ENCODE data around the gene TBX10. TPM values are rescaled to one million over a fixed set of nuclear protein-coding genes. Genes with fewer than 3 reads are reported as not detected.
"Not testable (repeated sequence)": the region's sequence is repeated elsewhere in the genome, so short reads cannot be mapped to it uniquely, and the experiment has no call there.

The TBX10 gene
- total RNA-seq = not detected

DNA sequence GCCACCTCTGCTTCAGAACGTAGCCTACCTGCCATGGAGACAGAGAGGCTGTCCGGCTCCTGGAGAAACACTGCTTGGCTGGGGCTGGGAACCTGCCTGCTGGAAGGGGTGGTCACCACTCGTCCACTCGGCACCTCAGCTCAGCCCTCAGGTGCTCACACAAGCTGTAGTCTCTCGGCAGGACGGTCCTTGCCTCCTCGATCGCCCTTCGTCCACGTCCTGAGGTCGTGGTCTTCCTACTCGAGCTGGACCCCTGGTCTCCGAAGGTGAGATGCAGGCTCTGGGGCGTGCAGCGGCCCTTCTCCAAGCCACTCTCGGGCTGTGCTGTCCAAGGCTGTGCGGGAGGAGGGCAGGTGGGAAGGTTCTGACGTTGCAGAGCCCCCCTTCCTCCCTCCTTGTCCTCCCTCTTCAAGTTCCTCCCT lies at the start of gene TBX10:
TBX10 (minus strand) TSS at position 326 of the 422 bp plus-strand sequence; CDS start at position 35, 291 bp downstream.
- CTCF ChIA-PET = interaction anchor here (1.4 to 3.3 kb wide), 3 partner anchors 10 to 20 kb away, joined by 5 to 19 read pairs (median 6); partner anchors contain the start of genes ACY3 and NUDT8
- peaks cover 15% of the 10 kb centered on the region for H3K4me1 Mint-ChIP-seq (ENCODE audit: low read depth)
- no peak within 1 kb of the TSS for H3K4me3 Mint-ChIP-seq
- POLR2A ChIA-PET = no interaction called here
- no peak for DNase-seq
- H3K27ac Mint-ChIP-seq = no peak within 1 kb of the TSS
- no peaks in the 10 kb centered on the region for H3K36me3 Mint-ChIP-seq (ENCODE audit: low read depth)
- peaks cover 2% of the 10 kb centered on the region for H3K27me3 Mint-ChIP-seq (ENCODE audit: low read depth)
- ATAC-seq = no peak
- H3K9me3 Mint-ChIP-seq (ENCODE audit: insufficient read depth) = no peaks in the 10 kb centered on the region

DNA sequence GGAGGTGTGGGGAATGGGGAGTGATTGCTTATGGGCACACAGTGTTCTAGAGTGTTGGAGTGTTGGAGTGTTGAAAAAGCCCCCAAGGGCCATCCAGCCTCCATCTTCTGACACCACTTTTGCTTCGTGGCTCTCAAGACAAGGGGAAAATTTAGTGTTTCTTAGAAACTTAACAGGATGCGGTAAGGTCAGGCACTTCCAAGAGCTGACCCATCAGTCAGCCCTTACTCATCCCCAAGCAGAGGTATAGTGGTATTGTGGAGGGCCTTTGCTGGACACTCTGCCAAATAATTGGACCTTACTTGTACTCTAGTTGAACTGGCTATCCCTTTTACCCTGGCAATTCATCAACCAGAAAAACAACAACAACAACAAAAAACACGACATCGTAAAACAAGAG lies 49.6 kb upstream of the TBX10 start:
- no peak overlapping the region for H3K4me3 Mint-ChIP-seq
- POLR2A ChIA-PET = no interaction called here
- H3K4me1 Mint-ChIP-seq (ENCODE audit: low read depth) = peaks cover 11% of the 10 kb centered on the region
- no peaks in the 10 kb centered on the region for H3K36me3 Mint-ChIP-seq (ENCODE audit: low read depth)
- DNase-seq (no peak), ATAC-seq (no peak)
- H3K27ac Mint-ChIP-seq = no peak overlapping the region
- no peaks in the 10 kb centered on the region for H3K9me3 Mint-ChIP-seq (ENCODE audit: insufficient read depth)
- CTCF ChIA-PET = no interaction called here
- peaks cover 22% of the 10 kb centered on the region for H3K27me3 Mint-ChIP-seq (ENCODE audit: low read depth)

DNA sequence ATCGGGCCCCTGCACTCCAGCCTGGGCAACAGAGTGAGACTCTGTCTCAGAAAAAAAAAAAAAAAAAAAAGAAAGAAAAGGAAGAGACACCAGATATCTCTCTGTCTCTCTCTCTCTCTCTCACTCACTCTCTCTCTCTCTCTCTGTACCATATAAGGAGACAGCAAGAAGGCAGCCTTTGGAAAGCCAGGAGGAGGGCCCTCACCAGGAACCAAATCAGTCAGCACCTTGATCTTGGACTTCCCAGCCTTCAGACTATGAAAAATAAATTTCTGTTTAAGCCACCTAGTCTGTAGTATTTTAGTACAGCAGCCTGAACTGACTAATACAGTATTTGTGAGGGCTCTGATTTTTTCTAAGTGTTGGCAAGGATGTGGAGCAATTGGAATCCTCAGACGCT lies 48.4 kb upstream of the TBX10 start:
- Mint-ChIP-seq H3K9me3 (ENCODE audit: insufficient read depth) (no peaks in the 10 kb centered on the region), H3K4me3 (no peak overlapping the region), H3K36me3 (ENCODE audit: low read depth) (no peaks in the 10 kb centered on the region), H3K27ac (no peak overlapping the region), H3K4me1 (ENCODE audit: low read depth) (peaks cover 11% of the 10 kb centered on the region), H3K27me3 (ENCODE audit: low read depth) (peaks cover 26% of the 10 kb centered on the region)
- ChIA-PET CTCF (no interaction called here), POLR2A (interaction anchor here (0.6 kb wide), 1 partner anchor 58 kb away, joined by 3 read pairs; the partner anchor contains the start of gene NUDT8)
- no peak for DNase-seq
- ATAC-seq = no peak

DNA sequence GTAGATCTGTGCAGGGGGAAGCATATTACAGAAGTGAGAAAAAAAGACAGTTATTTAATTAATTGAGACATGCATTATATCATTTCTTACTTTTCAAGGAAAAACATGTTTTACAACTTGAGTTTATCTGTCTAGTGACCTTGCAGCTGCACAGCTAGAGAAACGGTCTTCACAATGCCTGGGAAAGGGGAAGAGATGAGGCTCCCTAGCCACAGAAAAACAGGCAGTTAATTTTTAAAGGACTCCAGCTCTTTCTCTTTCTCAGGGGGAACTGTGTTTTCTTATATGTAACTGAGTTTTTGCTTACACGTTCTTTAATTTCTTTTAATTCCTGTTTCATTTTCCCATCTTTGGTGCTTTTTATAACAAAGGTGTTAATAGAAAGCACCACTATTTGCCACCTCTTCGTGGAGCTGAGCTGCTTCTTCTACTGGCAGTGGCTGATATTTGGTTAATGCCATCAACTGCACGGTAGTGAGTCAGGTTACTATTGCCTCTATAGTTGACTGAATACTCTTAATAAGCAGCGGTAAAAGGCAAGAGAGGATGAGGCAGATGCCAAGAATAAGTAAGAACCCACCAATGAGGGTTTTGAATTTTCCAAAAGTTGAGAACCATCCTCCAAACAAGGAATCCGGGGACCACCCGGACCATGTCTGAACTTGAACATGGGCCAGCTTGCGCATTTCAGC lies 46.2 kb upstream of the TBX10 start:
- H3K9me3 Mint-ChIP-seq (ENCODE audit: insufficient read depth); POLR2A ChIA-PET; ATAC-seq; H3K4me3 Mint-ChIP-seq; H3K36me3 Mint-ChIP-seq (ENCODE audit: low read depth); DNase-seq; CTCF ChIA-PET; H3K27ac Mint-ChIP-seq: not testable (repeated sequence)
- H3K4me1 Mint-ChIP-seq (ENCODE audit: low read depth) = peaks cover 15% of the 10 kb centered on the region
- H3K27me3 Mint-ChIP-seq (ENCODE audit: low read depth) = peaks cover 19% of the 10 kb centered on the region

DNA sequence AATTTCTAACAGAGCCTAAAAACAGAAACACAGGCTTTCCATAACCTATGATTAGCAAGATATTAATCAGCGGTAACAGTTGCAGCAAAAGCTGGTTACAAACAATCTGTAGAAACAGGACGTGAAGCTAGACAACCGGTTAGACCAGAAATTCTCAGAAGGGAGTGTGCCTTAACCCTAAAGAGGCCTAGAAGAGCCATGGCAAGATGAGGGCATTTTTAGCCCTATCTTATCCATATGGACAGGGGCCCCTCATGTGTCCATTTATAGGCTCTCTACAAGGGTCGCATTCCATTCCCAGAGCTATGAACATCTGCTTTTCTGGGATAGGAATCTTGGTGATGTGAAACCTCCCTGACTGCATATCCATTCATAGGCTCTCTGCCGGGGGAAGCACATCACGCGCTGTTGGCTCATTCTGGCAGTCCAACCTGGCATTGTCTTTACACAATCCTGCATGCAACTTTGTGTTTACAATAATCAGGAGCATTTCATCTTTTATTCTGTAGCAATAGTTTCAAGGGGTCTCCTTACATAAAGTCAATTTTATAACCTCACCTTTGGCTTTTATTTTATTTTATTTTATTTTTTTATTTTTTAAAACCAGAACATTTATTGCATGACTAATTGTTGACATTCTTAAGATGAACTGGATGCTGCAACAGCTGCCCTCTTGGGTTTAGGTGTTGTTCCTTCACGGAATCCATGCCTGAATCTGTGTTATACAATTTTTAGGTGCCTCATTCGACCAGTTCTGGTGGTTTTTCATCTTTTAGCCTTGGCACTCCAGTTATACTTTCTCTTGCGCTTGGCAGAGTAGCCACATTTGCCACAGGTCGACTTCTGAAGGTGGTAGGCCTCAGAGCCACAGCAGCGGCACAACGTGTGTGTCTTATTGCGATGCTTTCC lies 42.8 kb upstream of the TBX10 start:
- peaks cover 14% of the 10 kb centered on the region for H3K27me3 Mint-ChIP-seq (ENCODE audit: low read depth)
- H3K36me3 Mint-ChIP-seq (ENCODE audit: low read depth); H3K4me3 Mint-ChIP-seq; ATAC-seq; DNase-seq; H3K9me3 Mint-ChIP-seq (ENCODE audit: insufficient read depth); H3K27ac Mint-ChIP-seq; H3K4me1 Mint-ChIP-seq (ENCODE audit: low read depth); POLR2A ChIA-PET: not testable (repeated sequence)
- CTCF ChIA-PET = interaction anchor here (1.8 kb wide), 1 partner anchor 34 kb away, joined by 5 read pairs; no protein-coding TSS in a partner anchor

DNA sequence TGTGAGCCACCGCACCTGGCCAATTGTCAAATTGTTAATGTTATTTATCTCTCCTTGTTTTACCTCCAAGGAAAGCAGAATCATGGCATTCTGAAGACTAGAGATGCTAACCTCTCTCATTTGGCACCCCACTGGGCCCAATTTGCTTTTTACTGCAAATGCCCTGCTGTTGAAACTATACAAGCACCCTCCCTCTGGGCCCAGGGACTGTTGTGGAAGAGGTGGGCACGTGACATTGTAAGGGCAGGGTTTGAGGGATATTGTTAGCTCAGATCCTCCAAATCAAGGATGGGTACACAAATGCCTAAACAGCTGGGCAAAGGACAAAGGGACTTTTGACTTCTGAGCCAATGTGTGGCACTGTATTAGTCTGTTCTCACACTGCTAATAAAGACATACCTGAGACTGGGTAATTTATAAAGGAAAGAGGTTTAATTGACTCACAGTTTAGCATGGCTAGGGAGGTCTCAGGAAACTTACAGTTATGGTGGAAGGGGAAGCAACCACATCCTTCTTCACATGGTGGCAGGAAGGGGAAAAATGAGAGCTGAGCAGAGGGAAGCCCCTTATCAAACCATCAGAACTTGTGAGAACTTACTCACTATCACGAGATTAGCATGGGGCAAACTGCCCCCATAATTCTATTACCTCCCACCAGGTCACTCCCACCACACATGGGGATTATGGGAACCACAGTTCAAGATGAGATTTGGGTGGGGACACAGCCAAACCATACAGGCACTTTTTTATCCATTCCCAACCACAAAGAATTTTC lies 41.3 kb upstream of the TBX10 start:
- DNase-seq = no peak
- H3K27me3 Mint-ChIP-seq (ENCODE audit: low read depth) = peaks cover 15% of the 10 kb centered on the region
- ATAC-seq = no peak
- H3K9me3 Mint-ChIP-seq (ENCODE audit: insufficient read depth) = no peaks in the 10 kb centered on the region
- no peak overlapping the region for H3K4me3 Mint-ChIP-seq
- H3K36me3 Mint-ChIP-seq (ENCODE audit: low read depth) = no peaks in the 10 kb centered on the region
- peaks cover 5% of the 10 kb centered on the region for H3K4me1 Mint-ChIP-seq (ENCODE audit: low read depth)
- no peak overlapping the region for H3K27ac Mint-ChIP-seq
- ChIA-PET POLR2A (interaction anchor here (0.6 kb wide), 1 partner anchor 319 kb away, joined by 3 read pairs; no protein-coding TSS in a partner anchor), CTCF (interaction anchor here (1.8 kb wide), 1 partner anchor 32 kb away, joined by 5 read pairs; no protein-coding TSS in a partner anchor)

DNA sequence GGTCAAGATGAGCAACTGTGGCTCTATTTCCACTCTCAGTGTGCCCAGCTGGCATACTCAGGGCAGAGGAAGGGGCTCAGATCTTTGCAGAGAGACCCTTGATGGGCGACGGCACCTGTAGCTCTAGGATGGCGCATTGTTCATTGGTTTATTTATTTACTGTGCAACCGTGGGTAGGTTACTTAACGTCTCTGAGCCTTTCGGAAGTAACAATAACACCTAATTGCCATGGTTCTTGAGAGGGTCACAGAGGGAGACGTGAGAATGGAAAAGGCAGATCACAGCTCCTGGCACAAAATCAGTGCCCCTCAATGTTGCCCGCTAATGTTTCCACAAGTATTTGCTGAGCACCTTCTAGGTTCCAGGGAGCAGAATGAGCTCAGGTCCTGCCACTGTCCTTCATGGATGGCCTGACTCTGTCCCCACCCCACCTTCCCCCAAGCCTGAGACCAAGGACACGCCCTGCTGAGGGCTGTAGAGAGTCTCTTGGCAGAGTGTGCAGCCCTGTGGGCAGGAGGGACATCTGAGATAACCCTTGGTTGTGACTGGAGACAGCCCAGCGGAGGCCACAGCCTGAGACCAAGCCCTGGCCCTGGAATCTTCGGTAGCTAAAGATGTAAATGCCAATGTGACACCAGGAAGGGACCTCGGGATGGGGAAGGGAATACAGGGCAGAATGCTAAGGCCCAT lies 35.6 kb upstream of the TBX10 start:
- no peak overlapping the region for H3K4me3 Mint-ChIP-seq
- POLR2A ChIA-PET = no interaction called here
- DNase-seq = no peak
- H3K4me1 Mint-ChIP-seq (ENCODE audit: low read depth) = no peaks in the 10 kb centered on the region
- H3K27ac Mint-ChIP-seq = no peak overlapping the region
- ATAC-seq = no peak
- no peaks in the 10 kb centered on the region for H3K9me3 Mint-ChIP-seq (ENCODE audit: insufficient read depth)
- CTCF ChIA-PET = no interaction called here
- peaks cover 11% of the 10 kb centered on the region for H3K27me3 Mint-ChIP-seq (ENCODE audit: low read depth)
- peaks cover 2% of the 10 kb centered on the region for H3K36me3 Mint-ChIP-seq (ENCODE audit: low read depth)

DNA sequence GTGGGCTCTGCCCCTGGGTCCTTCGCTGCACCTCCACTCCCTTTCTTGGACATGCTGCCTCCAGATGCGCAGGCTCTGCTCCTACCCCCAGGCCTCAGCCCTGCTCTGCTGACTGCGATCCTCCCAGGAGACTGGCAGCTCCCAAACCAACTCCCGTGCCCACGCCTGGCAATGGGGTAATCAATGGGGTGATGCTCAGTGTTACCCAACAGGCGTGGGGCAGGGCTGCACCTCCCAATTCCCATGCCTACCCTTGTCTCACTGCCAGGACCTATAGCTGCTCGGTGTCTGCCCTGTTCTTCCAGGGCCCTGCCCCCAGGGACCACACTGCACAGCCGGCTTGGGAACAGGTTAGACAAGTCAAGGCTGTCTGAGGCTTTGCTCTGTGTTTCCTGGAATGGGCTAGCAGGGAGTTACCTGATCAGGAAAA lies 34.9 kb upstream of the TBX10 start, which contains the start of gene ALDH3B2:
ALDH3B2 (minus strand) TSS at position 182 of the 430 bp plus-strand sequence. CDS start 7,688 bp downstream, outside the sequence.
- ChIA-PET POLR2A (no interaction called here), CTCF (no interaction called here)

DNA sequence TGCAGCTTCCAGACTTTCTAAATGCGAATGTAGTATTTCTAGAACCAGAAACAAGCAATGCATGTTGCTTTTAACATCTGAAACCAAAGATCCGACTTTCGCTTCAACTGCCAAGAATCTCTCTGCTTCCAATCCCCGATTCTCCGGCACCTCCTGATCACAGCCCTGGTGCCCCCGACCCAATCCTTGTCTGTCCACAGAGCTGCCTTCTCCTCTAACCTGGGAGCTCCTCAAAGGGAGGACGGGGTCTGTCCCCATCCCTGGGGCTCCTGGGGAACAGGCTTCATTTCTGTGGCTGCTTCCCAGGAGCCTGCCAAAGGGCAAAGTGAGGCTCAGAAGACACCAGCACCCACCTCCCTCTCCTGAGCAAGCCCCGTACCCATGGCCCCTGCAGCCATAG lies 34.3 kb upstream of the TBX10 start:
- H3K4me1 Mint-ChIP-seq (ENCODE audit: low read depth) = no peaks in the 10 kb centered on the region
- DNase-seq (no peak), ATAC-seq (no peak)
- H3K9me3 Mint-ChIP-seq (ENCODE audit: insufficient read depth) = no peaks in the 10 kb centered on the region
- peaks cover 11% of the 10 kb centered on the region for H3K27me3 Mint-ChIP-seq (ENCODE audit: low read depth)
- H3K4me3 Mint-ChIP-seq = no peak overlapping the region
- ChIA-PET POLR2A (no interaction called here), CTCF (no interaction called here)
- peaks cover 2% of the 10 kb centered on the region for H3K36me3 Mint-ChIP-seq (ENCODE audit: low read depth)
- H3K27ac Mint-ChIP-seq = no peak overlapping the region

More for the DNA sequence above, 34.9 kb upstream of the TBX10 start, which contains the start of gene ALDH3B2:
- ATAC-seq (no peak), DNase-seq (no peak)
- peaks cover 11% of the 10 kb centered on the region for H3K27me3 Mint-ChIP-seq (ENCODE audit: low read depth)
- no peak within 1 kb of the TSS for H3K27ac Mint-ChIP-seq
- no peaks in the 10 kb centered on the region for H3K9me3 Mint-ChIP-seq (ENCODE audit: insufficient read depth)
- no peak within 1 kb of the TSS for H3K4me3 Mint-ChIP-seq
- H3K36me3 Mint-ChIP-seq (ENCODE audit: low read depth) = peaks cover 2% of the 10 kb centered on the region
- H3K4me1 Mint-ChIP-seq (ENCODE audit: low read depth) = no peaks in the 10 kb centered on the region

DNA sequence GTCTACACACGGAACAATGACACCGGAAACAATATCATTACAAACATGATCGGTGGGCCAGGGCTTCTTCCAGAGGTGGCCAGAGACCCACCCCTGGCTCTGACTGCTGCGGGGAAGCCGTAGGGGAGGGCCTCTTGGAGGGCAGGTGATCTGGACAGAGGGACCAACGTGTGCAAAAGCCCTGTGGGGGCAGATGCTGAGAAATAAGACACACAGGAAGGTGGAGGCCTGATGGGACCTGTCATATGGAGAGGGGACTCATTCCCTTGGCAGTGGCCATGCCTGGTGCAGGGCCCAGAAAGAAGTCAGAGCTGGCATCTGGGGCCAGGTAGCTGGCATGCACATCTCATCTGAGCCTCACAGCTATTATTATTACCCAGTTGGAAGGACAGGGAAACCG lies 33.8 kb upstream of the TBX10 start:
- H3K27me3 Mint-ChIP-seq (ENCODE audit: low read depth) = peaks cover 11% of the 10 kb centered on the region
- no peaks in the 10 kb centered on the region for H3K4me1 Mint-ChIP-seq (ENCODE audit: low read depth)
- ChIA-PET CTCF (no interaction called here), POLR2A (no interaction called here)
- no peak overlapping the region for H3K27ac Mint-ChIP-seq
- no peak for DNase-seq
- no peaks in the 10 kb centered on the region for H3K9me3 Mint-ChIP-seq (ENCODE audit: insufficient read depth)
- H3K4me3 Mint-ChIP-seq = no peak overlapping the region
- H3K36me3 Mint-ChIP-seq (ENCODE audit: low read depth) = peaks cover 2% of the 10 kb centered on the region
- no peak for ATAC-seq

DNA sequence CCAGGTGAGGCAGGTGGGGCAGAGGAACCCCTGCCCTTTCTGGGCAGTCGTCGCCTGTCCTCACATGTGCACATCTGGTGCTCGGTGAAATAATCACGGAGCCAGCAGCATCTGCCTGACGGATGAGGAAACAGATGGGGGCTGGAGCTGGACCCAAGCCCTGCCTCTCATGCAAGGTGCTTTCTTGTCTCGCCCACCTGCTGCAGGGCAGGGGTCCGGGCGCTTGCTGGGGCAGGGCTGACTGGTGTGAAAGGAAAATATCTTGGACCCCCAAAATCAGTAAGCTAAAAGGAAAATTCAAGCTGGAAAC lies 31.6 kb upstream of the TBX10 start:
- ATAC-seq (no peak), DNase-seq (no peak)
- H3K4me1 Mint-ChIP-seq (ENCODE audit: low read depth) = no peaks in the 10 kb centered on the region
- peaks cover 2% of the 10 kb centered on the region for H3K36me3 Mint-ChIP-seq (ENCODE audit: low read depth)
- peaks cover 3% of the 10 kb centered on the region for H3K27me3 Mint-ChIP-seq (ENCODE audit: low read depth)
- H3K27ac Mint-ChIP-seq = no peak overlapping the region
- ChIA-PET POLR2A (no interaction called here), CTCF (interaction anchor here (1.5 kb wide), 2 partner anchors 13 to 41 kb away, joined by 3 to 4 read pairs; partner anchors contain the start of gene NUDT8)
- H3K9me3 Mint-ChIP-seq (ENCODE audit: insufficient read depth) = no peaks in the 10 kb centered on the region
- H3K4me3 Mint-ChIP-seq = no peak overlapping the region

Data from activated CD8-positive, alpha-beta T cell treated with anti-CD3 and anti-CD28 coated beads, Interleukin-2, amount 10 ng/mL, durations not matched to agents 7 days and 5 days (primary cell).